ENCODE results near the gene ADAMTS7. TPM values are rescaled to one million over a fixed set of nuclear protein-coding genes. Genes with fewer than 3 reads are reported as not detected.
A peak's percentile ranks its signal among the peaks of the same experiment; 100 is the strongest.

ADAMTS7 gene
- total and polyA plus RNA-seq, 2 of the 8 experiments (the other 6 are each of a cell fraction or from before 2014, with no cell fraction given) = 27.9 to 45.2 TPM

- Histone ChIP-seq H3K9me3 (ENCODE audit: insufficient read depth in 2 of 2, low read depth in 1 of 2, low read length in 1 of 2) (no peaks in the 10 kb centered on the region), H3K27me3 (replicated peaks in 1 of 4; ENCODE audit: control insufficient read depth in 3 of 4, extremely low read depth in 1 of 4, insufficient read depth in 3 of 4, low read length in 3 of 4) (peaks cover 0 to 10% (median 6%) of the 10 kb centered on the region in 4 experiments; a peak in 5 of 7 replicates), H2BK12ac (ENCODE audit: low read depth, low read length) (no peak overlapping the region), H3K18ac (ENCODE audit: extremely low read depth, low read length) (peak overlapping the region; percentile 5; the same call in 1 of the 2 replicates), H3K23ac (ENCODE audit: insufficient read length) (no peak overlapping the region), H2BK120ac (replicated peaks; ENCODE audit: low read depth, low read length) (no peak overlapping the region), H4K91ac (replicated peaks; ENCODE audit: insufficient read length, low read length) (peak overlapping the region; percentile 50), H2BK15ac (ENCODE audit: low read length) (no peak overlapping the region), H2BK20ac (ENCODE audit: low read length) (no peak overlapping the region), H3K79me1 (ENCODE audit: low read depth, low read length) (no peaks in the 10 kb centered on the region; the same call in 1 of the 2 replicates), H3K4me2 (ENCODE audit: insufficient read depth in 1 of 2, low read depth in 2 of 2, low read length in 2 of 2) (peak overlapping the region; percentile 69 to 89), H3K79me2 (ENCODE audit: control insufficient read depth in 1 of 2, insufficient read depth in 2 of 2, low read length in 2 of 2) (peaks cover 0 to 22% of the 10 kb centered on the region in 2 experiments; a peak in 2 of 4 replicates), H3K14ac (ENCODE audit: insufficient read length) (peak overlapping the region; percentile 68), H3K9ac (replicated peaks in 1 of 4; ENCODE audit: extremely low read depth in 1 of 4, low read depth in 3 of 4, low read length in 3 of 4) (peak overlapping the region in 2 of 4 experiments; percentile 10 to 24; a peak in 3 of 7 replicates), H2BK5ac (ENCODE audit: low read depth, low read length) (no peak overlapping the region), H3K4ac (replicated peaks; ENCODE audit: insufficient read length, low read depth, low read length) (no peak overlapping the region), H3K4me1 (replicated peaks in 1 of 4; ENCODE audit: control insufficient read depth in 3 of 4, insufficient read depth in 4 of 4, low read length in 3 of 4) (peaks cover 7 to 18% (median 13%) of the 10 kb centered on the region in 4 experiments), H4K8ac (ENCODE audit: extremely low read depth, insufficient read depth, low read length) (no peak overlapping the region; the same call in none of the 2 replicates), H3K4me3 (ENCODE audit: extremely low read depth in 1 of 4, insufficient read depth in 2 of 4, low read depth in 3 of 4, low read length in 4 of 4) (peak overlapping the region; percentile 71 to 99 (median 85)), H3K56ac (replicated peaks; ENCODE audit: insufficient read length, low read depth, low read length) (no peak overlapping the region), H2AFZ (ENCODE audit: low read length) (no peak overlapping the region), H4K5ac (ENCODE audit: insufficient read length, low read depth, low read length) (no peak overlapping the region), H3K36me3 (ENCODE audit: control insufficient read depth in 2 of 4, insufficient read depth in 4 of 4, low read length in 3 of 4) (no peaks in the 10 kb centered on the region), H3K23me2 (ENCODE audit: low read depth, low read length) (peaks cover 8% of the 10 kb centered on the region; the same call in 1 of the 2 replicates), H2AK5ac (ENCODE audit: low read depth, low read length) (no peak overlapping the region), H3K27ac (ENCODE audit: low read depth, low read length) (no peak overlapping the region), H4K20me1 (replicated peaks in 1 of 2; ENCODE audit: control insufficient read depth in 1 of 2, insufficient read depth in 2 of 2, low read length in 2 of 2) (peaks cover 12% of the 10 kb centered on the region in 2 experiments)
- POLR2A ChIA-PET (ENCODE audit: partially characterized antibody) = interaction anchor here (1.0 to 4.0 kb wide), 6 partner anchors 12 to 189 kb away, joined by 3 to 36 read pairs (median 4); partner anchors contain the start of genes CHRNA3 and MORF4L1
- no peak for DNase-seq (ENCODE audit: low read depth in 1 of 2, low spot score in 2 of 2)
- CTCF ChIA-PET (ENCODE audit: partially characterized antibody) = interaction anchor here (0.7 to 8.0 kb wide), 15 partner anchors 9 to 375 kb away, joined by 3 to 82 read pairs (median 5); no protein-coding TSS in a partner anchor
- WGBS, 2 experiments (ENCODE audit: extremely low coverage in 1 of 2, insufficient coverage in 1 of 2, insufficient read length in 1 of 2, insufficient replicate concordance in 2 of 2, low coverage in 1 of 2, low lambda C conversion rate in 2 of 2, missing lambda C conversion rate in 1 of 2) = 22% methylated on average over 9 of the region's 11 CpGs; no CpG with 5 or more reads in 1 of the 2 experiments
- TF ChIP-seq RNF2 (IDR thresholded peaks at IDR 0.05; ENCODE audit: borderline replicate concordance, low read depth, low read length, missing control alignments, poor library complexity, severe bottlenecking) = peak; percentile 5
- no peak for TF ChIP-seq USF2 (IDR thresholded peaks at IDR 0.05; ENCODE audit: low read length)
- TF ChIP-seq HDAC6 (IDR thresholded peaks at IDR 0.05; ENCODE audit: low read depth, low read length) = no peak
- TF ChIP-seq CREB1 (IDR thresholded peaks at IDR 0.05) = no peak
- no peak for FAIRE-seq
Measured at GRCh38 chr15:78810003-78810361, 1.3 kb downstream of the ADAMTS7 start.

All from H1 (cell line).